CD4-positive, alpha-beta memory T cell (primary cell): ENCODE measurements around the gene SMTNL2. TPM values are rescaled to one million over a fixed set of nuclear protein-coding genes. Genes with fewer than 3 reads are reported as not detected.
A peak's percentile ranks its signal among the peaks of the same experiment; 100 is the strongest.
"Not testable (repeated sequence)": the region's sequence is repeated elsewhere in the genome, so short reads cannot be mapped to it uniquely, and the experiment has no call there.

Experiments used
- CTCF ChIA-PET: fragments of 350-600 bp; sonication (Branson Sonifier 250); formaldehyde crosslinking; loops from one replicate; lab custom pipeline; 2021; ENCODE audit warnings: inconsistent platforms; ENCODE audit not compliant: partially characterized antibody; lab: Charles Lee
- POLR2A ChIA-PET: fragments of 350-600 bp; sonication (Branson Sonifier 250); formaldehyde crosslinking; loops from one replicate; lab custom pipeline; 2021; ENCODE audit not compliant: partially characterized antibody; lab: Charles Lee
- DNase-seq, 5 donors: peaks; one replicate each; pipeline versions ENCODE4 v3.0.0 to v3.0.0-alpha.2; 2020 to 2022; ENCODE audit warnings: mixed read lengths in 1 of 5
- H3K27ac ChIP-seq: one replicate; pipeline ENCODE4 v1.7.0; 2013; ENCODE audit warnings: low read depth, low read length
- H3K27me3 ChIP-seq: 2 replicates; pipeline ENCODE4 v1.7.0; 2013; ENCODE audit warnings: mild to moderate bottlenecking, low read length, moderate library complexity; ENCODE audit not compliant: insufficient read depth
- H3K36me3 ChIP-seq: 2 replicates; pipeline ENCODE4 v1.7.0; 2013; ENCODE audit warnings: mild to moderate bottlenecking, low read length, moderate library complexity; ENCODE audit not compliant: insufficient read depth
- H3K4me1 ChIP-seq: 2 replicates; pipeline ENCODE4 v1.7.0; 2013; ENCODE audit warnings: mild to moderate bottlenecking, low read length, moderate library complexity; ENCODE audit not compliant: insufficient read depth
- H3K4me3 ChIP-seq, 2 donors: one replicate each; pipeline ENCODE4 v1.7.0; 2013; ENCODE audit warnings: low read length in 2 of 2, mild to moderate bottlenecking in 1 of 2
- H3K9me3 ChIP-seq, 2 donors: one replicate each; pipeline ENCODE4 v1.7.0; 2013; ENCODE audit warnings: low read length in 2 of 2, control low read depth in 1 of 2; ENCODE audit not compliant: control insufficient read depth in 1 of 2
- H3K27ac Mint-ChIP-seq, 7 donors: one replicate each; pipeline ENCODE4 v1.8.0; 2020 to 2021; ENCODE audit warnings: mixed read lengths in 7 of 7, mild to moderate bottlenecking in 6 of 7, inconsistent platforms in 3 of 7, moderate library complexity in 3 of 7
- H3K27me3 Mint-ChIP-seq, 2 donors: one replicate each; pipeline ENCODE4 v1.8.0; 2020 to 2021; ENCODE audit warnings: mixed read lengths in 2 of 2
- H3K36me3 Mint-ChIP-seq, 2 donors: one replicate each; pipeline ENCODE4 v1.8.0; 2020 to 2021; ENCODE audit warnings: mixed read lengths in 2 of 2, inconsistent platforms in 1 of 2, mild to moderate bottlenecking in 1 of 2
- H3K4me1 Mint-ChIP-seq, 4 donors: one replicate each; pipeline ENCODE4 v1.8.0; 2020 to 2021; ENCODE audit warnings: mixed read lengths in 4 of 4, mild to moderate bottlenecking in 1 of 4
- H3K4me3 Mint-ChIP-seq, 8 donors: one replicate each; pipeline ENCODE4 v1.8.0; 2020 to 2021; ENCODE audit warnings: mixed read lengths in 8 of 8, mild to moderate bottlenecking in 7 of 8, moderate library complexity in 6 of 8, inconsistent platforms in 3 of 8
- H3K9me3 Mint-ChIP-seq, 8 donors: one replicate each; pipeline ENCODE4 v1.8.0; 2020 to 2021; ENCODE audit warnings: mixed read lengths in 8 of 8, mild to moderate bottlenecking in 5 of 8, inconsistent platforms in 3 of 8, moderate library complexity in 1 of 8
- intact Hi-C: fragments of 100-400 bp; cut with micrococcal nuclease; formaldehyde crosslinking; loops from one replicate; pipeline ENCODE4 v1.15.1; 2023
- polyA plus RNA-seq, 2 donors: library from polyadenylated mRNA; unstranded; fragments of 300-500 nt; fragmentation: Illumina TruSeq; gene quantifications; one replicate each; pipeline ENCODE4 v1.2.3, GENCODE V29; 2021
- total RNA-seq, 2 experiments: library from RNA; stranded (reverse); gene quantifications; one replicate each; pipeline ENCODE4 v1.2.3, GENCODE V29; 2021

The SMTNL2 gene
- total and polyA plus RNA-seq, 4 experiments from 2014 or later = not detected

DNA sequence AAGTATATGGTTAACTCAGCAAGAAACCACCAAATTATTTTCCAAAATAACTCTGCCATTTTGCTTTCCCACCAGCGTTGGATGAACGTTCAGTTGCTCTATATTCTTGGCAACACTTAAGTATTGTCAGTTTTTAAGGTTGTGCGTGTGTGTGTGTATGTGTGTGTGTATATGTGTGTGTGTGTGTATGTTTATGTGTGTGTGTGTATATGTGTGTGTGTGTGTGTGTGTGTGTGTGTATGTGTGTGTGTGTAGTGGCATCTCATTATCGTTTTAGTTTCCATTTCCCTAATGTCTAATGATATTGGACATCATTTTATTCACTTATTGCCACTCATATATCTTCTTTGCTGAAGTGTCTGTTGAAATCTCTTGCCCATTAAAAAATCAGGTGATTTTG, 11.2 kb upstream of the SMTNL2 start:
- Mint-ChIP-seq H3K27ac (peak overlapping the region in 5 of 7 donors; percentile 11 to 81 (median 61)), H3K36me3 (no peaks in the 10 kb centered on the region), H3K4me1 (peaks cover 10 to 23% (median 15%) of the 10 kb centered on the region in 4 donors), H3K27me3 (no peaks in the 10 kb centered on the region), H3K4me3 (no peak overlapping the region), H3K9me3 (no peaks in the 10 kb centered on the region)
- Histone ChIP-seq H3K27me3 (no peaks in the 10 kb centered on the region), H3K27ac (no peak overlapping the region), H3K4me1 (peaks cover 8% of the 10 kb centered on the region), H3K9me3 (no peaks in the 10 kb centered on the region), H3K4me3 (no peak overlapping the region), H3K36me3 (no peaks in the 10 kb centered on the region)
- intact Hi-C loops = no loop called here
- ChIA-PET CTCF (no interaction called here), POLR2A (no interaction called here)
- DNase-seq = no peak

GRCh38 chr17:4573669-4574068, 10.7 kb upstream of the SMTNL2 start:
- ChIA-PET CTCF (no interaction called here), POLR2A (no interaction called here)
- Histone ChIP-seq H3K27me3 (no peaks in the 10 kb centered on the region), H3K36me3 (no peaks in the 10 kb centered on the region), H3K4me1 (peaks cover 8% of the 10 kb centered on the region), H3K27ac (no peak overlapping the region), H3K9me3 (no peaks in the 10 kb centered on the region), H3K4me3 (no peak overlapping the region)
- Mint-ChIP-seq H3K9me3 (no peaks in the 10 kb centered on the region), H3K27me3 (no peaks in the 10 kb centered on the region), H3K27ac (peak overlapping the region in 6 of 7 donors; percentile 37 to 81 (median 56)), H3K4me3 (no peak overlapping the region), H3K4me1 (peaks cover 10 to 23% (median 15%) of the 10 kb centered on the region in 4 donors), H3K36me3 (no peaks in the 10 kb centered on the region)
- intact Hi-C loops = no loop called here
- peak in 4 of 5 donors; percentile 36 to 83 (median 46) for DNase-seq

GRCh38 chr17:4574448-4575045, 9.8 kb upstream of the SMTNL2 start:
- H3K4me1 ChIP-seq = peaks cover 8% of the 10 kb centered on the region
- H3K27me3 ChIP-seq = no peaks in the 10 kb centered on the region
- Mint-ChIP-seq H3K9me3 (no peaks in the 10 kb centered on the region), H3K27ac (peak overlapping the region in 3 of 7 donors; percentile 7 to 46 (median 42)), H3K27me3 (no peaks in the 10 kb centered on the region), H3K36me3 (no peaks in the 10 kb centered on the region), H3K4me1 (peaks cover 10 to 23% (median 14%) of the 10 kb centered on the region in 4 donors), H3K4me3 (no peak overlapping the region)
- no peaks in the 10 kb centered on the region for H3K9me3 ChIP-seq
- no peaks in the 10 kb centered on the region for H3K36me3 ChIP-seq
- ChIA-PET POLR2A (no interaction called here), CTCF (no interaction called here)
- H3K27ac ChIP-seq = no peak overlapping the region
- H3K4me3 ChIP-seq = no peak overlapping the region
- intact Hi-C loops = no loop called here
- no peak for DNase-seq

DNA sequence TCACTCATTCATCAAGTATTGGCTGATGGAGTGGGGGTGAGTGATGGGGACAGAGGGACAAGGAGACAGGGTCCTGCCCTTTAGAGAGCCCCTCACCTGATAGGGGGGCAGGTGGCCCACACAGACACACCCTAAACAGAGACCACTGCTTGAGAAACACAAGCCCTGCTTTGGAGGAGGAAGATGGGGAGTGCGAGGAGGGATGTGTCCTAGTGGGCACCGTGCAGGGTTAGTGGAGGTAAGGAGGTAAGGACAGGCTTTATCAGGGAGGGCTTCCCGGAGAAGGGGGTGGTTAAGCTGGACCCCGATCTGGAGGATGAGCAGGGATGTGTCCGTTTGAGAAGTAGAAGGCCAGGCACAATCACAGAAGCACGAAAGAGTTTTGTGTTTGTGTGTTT, 8.2 kb upstream of the SMTNL2 start:
- no peaks in the 10 kb centered on the region for H3K9me3 ChIP-seq
- H3K27ac ChIP-seq = no peak overlapping the region
- Mint-ChIP-seq H3K36me3 (no peaks in the 10 kb centered on the region), H3K27me3 (peaks cover 0 to 2% of the 10 kb centered on the region in 2 donors), H3K9me3 (no peaks in the 10 kb centered on the region), H3K4me3 (no peak overlapping the region), H3K27ac (peak overlapping the region in 1 of 7 donors; percentile 42), H3K4me1 (peaks cover 8 to 15% (median 12%) of the 10 kb centered on the region in 4 donors)
- DNase-seq = no peak
- peaks cover 8% of the 10 kb centered on the region for H3K4me1 ChIP-seq
- intact Hi-C loops = no loop called here
- ChIA-PET CTCF (no interaction called here), POLR2A (no interaction called here)
- no peaks in the 10 kb centered on the region for H3K36me3 ChIP-seq
- H3K27me3 ChIP-seq = no peaks in the 10 kb centered on the region
- no peak overlapping the region for H3K4me3 ChIP-seq

- CTCF ChIA-PET = interaction anchor here (1.1 to 1.2 kb wide), 2 partner anchors 10 to 49 kb away, joined by 3 to 5 read pairs; no protein-coding TSS in a partner anchor
- DNase-seq = no peak
Observed at GRCh38 chr17:4576729-4577322, 7.5 kb upstream of the SMTNL2 start.

GRCh38 chr17:4577386-4577993, 6.8 kb upstream of the SMTNL2 start:
- Histone ChIP-seq H3K27ac (no peak overlapping the region), H3K9me3 (no peaks in the 10 kb centered on the region), H3K27me3 (no peaks in the 10 kb centered on the region), H3K4me1 (peaks cover 8% of the 10 kb centered on the region), H3K4me3 (no peak overlapping the region), H3K36me3 (no peaks in the 10 kb centered on the region)
- DNase-seq = no peak
- CTCF ChIA-PET = interaction anchor here (1.1 to 1.2 kb wide), 3 partner anchors 11 to 49 kb away, joined by 3 to 5 read pairs (median 3); no protein-coding TSS in a partner anchor
- H3K9me3 Mint-ChIP-seq = no peaks in the 10 kb centered on the region
- H3K27me3 Mint-ChIP-seq = peaks cover 4 to 6% of the 10 kb centered on the region in 2 donors
- POLR2A ChIA-PET = no interaction called here
- H3K36me3 Mint-ChIP-seq = no peaks in the 10 kb centered on the region
- peaks cover 8 to 15% (median 12%) of the 10 kb centered on the region in 4 donors for H3K4me1 Mint-ChIP-seq
- no peak overlapping the region for H3K4me3 Mint-ChIP-seq
- intact Hi-C loops = no loop called here
- no peak overlapping the region for H3K27ac Mint-ChIP-seq

More at GRCh38 chr17:4576729-4577322, 7.5 kb upstream of the SMTNL2 start:
- no peaks in the 10 kb centered on the region for H3K9me3 Mint-ChIP-seq
- Histone ChIP-seq H3K4me3 (no peak overlapping the region), H3K4me1 (peaks cover 8% of the 10 kb centered on the region), H3K27ac (no peak overlapping the region), H3K36me3 (no peaks in the 10 kb centered on the region), H3K27me3 (no peaks in the 10 kb centered on the region), H3K9me3 (no peaks in the 10 kb centered on the region)
- POLR2A ChIA-PET = no interaction called here
- peaks cover 2 to 3% of the 10 kb centered on the region in 2 donors for H3K27me3 Mint-ChIP-seq
- intact Hi-C loops = no loop called here
- H3K4me3 Mint-ChIP-seq = no peak overlapping the region
- H3K36me3 Mint-ChIP-seq = no peaks in the 10 kb centered on the region
- H3K27ac Mint-ChIP-seq = no peak overlapping the region
- peaks cover 8 to 15% (median 12%) of the 10 kb centered on the region in 4 donors for H3K4me1 Mint-ChIP-seq

DNA sequence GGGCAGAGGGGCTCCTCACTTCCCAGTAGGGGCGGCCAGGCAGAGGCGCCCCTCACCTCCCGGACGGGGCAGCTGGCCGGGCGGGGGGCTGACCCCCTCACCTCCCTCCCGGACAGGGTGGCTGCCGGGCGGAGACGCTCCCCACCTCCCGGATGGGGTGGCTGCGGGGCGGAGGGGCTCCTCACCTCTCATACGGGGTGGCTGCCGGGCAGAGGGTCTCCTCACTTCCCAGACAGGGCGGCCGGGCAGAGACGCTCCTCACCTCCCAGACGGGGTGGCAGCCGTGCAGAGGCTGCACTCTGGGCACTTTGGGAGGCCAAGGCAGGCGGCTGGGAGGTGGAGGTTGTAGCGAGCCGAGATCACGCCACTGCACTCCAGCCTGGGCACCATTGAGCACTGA, 6.0 kb upstream of the SMTNL2 start:
- H3K4me3 Mint-ChIP-seq, H3K4me1 ChIP-seq, POLR2A ChIA-PET, intact Hi-C loops, H3K27ac Mint-ChIP-seq, DNase-seq, H3K9me3 Mint-ChIP-seq, H3K27me3 ChIP-seq, H3K36me3 ChIP-seq, H3K27ac ChIP-seq, H3K36me3 Mint-ChIP-seq, H3K9me3 ChIP-seq, H3K4me3 ChIP-seq: not testable (repeated sequence)
- CTCF ChIA-PET = interaction anchor here (1.1 kb wide), 1 partner anchor 13 kb away, joined by 3 read pairs; no protein-coding TSS in a partner anchor
- peaks cover 13% of the 10 kb centered on the region in 2 donors for H3K27me3 Mint-ChIP-seq
- H3K4me1 Mint-ChIP-seq = peaks cover 6 to 12% (median 8%) of the 10 kb centered on the region in 4 donors
